Measurements from ENCODE around the gene RIPOR3. TPM values are rescaled to one million over a fixed set of nuclear protein-coding genes. Genes with fewer than 3 reads are reported as not detected.
A peak's percentile ranks its signal among the peaks of the same experiment; 100 is the strongest.

Gene RIPOR3
- total RNA-seq, 4 donors from 2014 or later: 1.8 to 12.7 (median 4.9) TPM

GRCh38 chr20:50663095-50663821, 28.1 kb downstream of the RIPOR3 start:
- 45 to 68% methylated on average over 10 of the region's 10 CpGs for WGBS, 2 donors
- intact Hi-C loops (cut with DNase I; ENCODE audit: low total_unique reads): no loop called here
- no peak for DNase-seq (ENCODE audit: low spot score in 2 of 2)
- H3K4me3 ChIP-seq (ENCODE audit: low read depth, poor library complexity, severe bottlenecking): no peak overlapping the region
- no peak for TF ChIP-seq CTCF (IDR thresholded peaks at IDR 0.05)
- TF ChIP-seq POLR2A (IDR thresholded peaks at IDR 0.05): no peak

- DNase-seq (ENCODE audit: low spot score in 2 of 2): no peak
- H3K4me3 ChIP-seq (ENCODE audit: low read depth, poor library complexity, severe bottlenecking): no peak overlapping the region
- TF ChIP-seq CTCF (IDR thresholded peaks at IDR 0.05) (no peak), POLR2A (IDR thresholded peaks at IDR 0.05) (no peak)
- intact Hi-C loops (cut with DNase I; ENCODE audit: low total_unique reads): no loop called here
- 86 to 87% methylated on average over 6 of the region's 6 CpGs for WGBS, 2 donors
Measured at GRCh38 chr20:50659975-50660670, 31.2 kb downstream of the RIPOR3 start.

- no peak for TF ChIP-seq POLR2A (IDR thresholded peaks at IDR 0.05)
- TF ChIP-seq CTCF (IDR thresholded peaks at IDR 0.05): no peak
- H3K4me3 ChIP-seq (ENCODE audit: low read depth, poor library complexity, severe bottlenecking): no peak overlapping the region
- 46 to 52% methylated on average over 10 of the region's 10 CpGs for WGBS, 2 donors
- intact Hi-C loops (cut with DNase I; ENCODE audit: low total_unique reads): no loop called here
- no peak for DNase-seq (ENCODE audit: low spot score in 2 of 2)
Measured at GRCh38 chr20:50658804-50659380, 32.5 kb downstream of the RIPOR3 start.

- WGBS, 2 donors: 48 to 52% methylated on average over 16 of the region's 16 CpGs
- no peak overlapping the region for H3K4me3 ChIP-seq (ENCODE audit: low read depth, poor library complexity, severe bottlenecking)
- intact Hi-C loops (cut with DNase I; ENCODE audit: low total_unique reads): no loop called here
- TF ChIP-seq CTCF (IDR thresholded peaks at IDR 0.05): no peak
- DNase-seq (ENCODE audit: low spot score in 2 of 2): peak; percentile 67 to 90
Measured at GRCh38 chr20:50655311-50655880, 35.9 kb downstream of the RIPOR3 start.

GRCh38 chr20:50654904-50655303, 36.4 kb downstream of the RIPOR3 start:
- WGBS, 2 donors: 49 to 52% methylated on average over 6 of the region's 6 CpGs
- intact Hi-C loops (cut with DNase I; ENCODE audit: low total_unique reads): no loop called here
- no peak for DNase-seq (ENCODE audit: low spot score in 2 of 2)

More at GRCh38 chr20:50654904-50655303, 36.4 kb downstream of the RIPOR3 start:
- TF ChIP-seq POLR2A (IDR thresholded peaks at IDR 0.05): no peak
- TF ChIP-seq CTCF (IDR thresholded peaks at IDR 0.05): no peak
- H3K4me3 ChIP-seq (ENCODE audit: low read depth, poor library complexity, severe bottlenecking): no peak overlapping the region

Data from lower leg skin (tissue), 4 donors.